ENCODE results near the gene DGKG.

Gene DGKG

GRCh38 chr3:186280737-186281136 is 81.3 kb downstream of the DGKG start:
- Histone ChIP-seq H3K9me3 (ENCODE audit: insufficient read depth, low read length) (no peaks in the 10 kb centered on the region), H3K4me1 (ENCODE audit: insufficient read depth, insufficient read length) (peaks cover 5% of the 10 kb centered on the region), H3K9ac (ENCODE audit: insufficient read length, low read depth) (no peak overlapping the region), H3K27me3 (ENCODE audit: insufficient read depth, insufficient read length) (no peaks in the 10 kb centered on the region), H3K36me3 (ENCODE audit: insufficient read depth, insufficient read length, low read length) (no peaks in the 10 kb centered on the region), H3K4me3 (ENCODE audit: insufficient read length, low read depth) (no peak overlapping the region)
- TF ChIP-seq ZNF274 (IDR thresholded peaks at IDR 0.05; ENCODE audit: low read depth, low read length) (no peak), YY1 (IDR thresholded peaks at IDR 0.05; ENCODE audit: insufficient read depth, insufficient read length) (no peak), SUZ12 (IDR thresholded peaks at IDR 0.05; ENCODE audit: extremely low read depth, insufficient read depth, insufficient read length) (no peak)
- DNase-seq (ENCODE audit: low read depth, low spot score) = no peak

GRCh38 chr3:186277268-186277909 is 84.6 kb downstream of the DGKG start:
- no peaks in the 10 kb centered on the region for H3K27me3 ChIP-seq (ENCODE audit: insufficient read depth, insufficient read length)
- H3K36me3 ChIP-seq (ENCODE audit: insufficient read depth, insufficient read length, low read length) = no peaks in the 10 kb centered on the region
- peak; percentile 46 for DNase-seq (ENCODE audit: low read depth, low spot score)
- no peaks in the 10 kb centered on the region for H3K4me1 ChIP-seq (ENCODE audit: insufficient read depth, insufficient read length)
- TF ChIP-seq SUZ12 (IDR thresholded peaks at IDR 0.05; ENCODE audit: extremely low read depth, insufficient read depth, insufficient read length) = no peak
- no peak overlapping the region for H3K4me3 ChIP-seq (ENCODE audit: insufficient read length, low read depth)
- no peak overlapping the region for H3K9ac ChIP-seq (ENCODE audit: insufficient read length, low read depth)
- H3K9me3 ChIP-seq (ENCODE audit: insufficient read depth, low read length) = no peaks in the 10 kb centered on the region

- TF ChIP-seq YY1 (IDR thresholded peaks at IDR 0.05; ENCODE audit: insufficient read depth, insufficient read length) = no peak
- no peak for TF ChIP-seq ZNF274 (IDR thresholded peaks at IDR 0.05; ENCODE audit: low read depth, low read length)
- no peak for TF ChIP-seq SUZ12 (IDR thresholded peaks at IDR 0.05; ENCODE audit: extremely low read depth, insufficient read depth, insufficient read length)
- Histone ChIP-seq H3K4me3 (ENCODE audit: insufficient read length, low read depth) (no peak overlapping the region), H3K9me3 (ENCODE audit: insufficient read depth, low read length) (no peaks in the 10 kb centered on the region), H3K27me3 (ENCODE audit: insufficient read depth, insufficient read length) (no peaks in the 10 kb centered on the region), H3K9ac (ENCODE audit: insufficient read length, low read depth) (no peak overlapping the region), H3K4me1 (ENCODE audit: insufficient read depth, insufficient read length) (no peaks in the 10 kb centered on the region), H3K36me3 (ENCODE audit: insufficient read depth, insufficient read length, low read length) (no peaks in the 10 kb centered on the region)
- no peak for DNase-seq (ENCODE audit: low read depth, low spot score)
Observed at GRCh38 chr3:186275436-186275835, 86.6 kb downstream of the DGKG start.

- DNase-seq (ENCODE audit: low read depth, low spot score) = no peak
- Histone ChIP-seq H3K4me1 (ENCODE audit: insufficient read depth, insufficient read length) (no peaks in the 10 kb centered on the region), H3K9ac (ENCODE audit: insufficient read length, low read depth) (no peak overlapping the region), H3K27me3 (ENCODE audit: insufficient read depth, insufficient read length) (no peaks in the 10 kb centered on the region), H3K4me3 (ENCODE audit: insufficient read length, low read depth) (no peak overlapping the region), H3K9me3 (ENCODE audit: insufficient read depth, low read length) (no peaks in the 10 kb centered on the region), H3K36me3 (ENCODE audit: insufficient read depth, insufficient read length, low read length) (no peaks in the 10 kb centered on the region)
- TF ChIP-seq YY1 (IDR thresholded peaks at IDR 0.05; ENCODE audit: insufficient read depth, insufficient read length) (no peak), SUZ12 (IDR thresholded peaks at IDR 0.05; ENCODE audit: extremely low read depth, insufficient read depth, insufficient read length) (no peak), ZNF274 (IDR thresholded peaks at IDR 0.05; ENCODE audit: low read depth, low read length) (no peak)
Observed at GRCh38 chr3:186273586-186273985, 88.4 kb downstream of the DGKG start.

- TF ChIP-seq ZNF274 (IDR thresholded peaks at IDR 0.05; ENCODE audit: low read depth, low read length) (no peak), YY1 (IDR thresholded peaks at IDR 0.05; ENCODE audit: insufficient read depth, insufficient read length) (no peak), SUZ12 (IDR thresholded peaks at IDR 0.05; ENCODE audit: extremely low read depth, insufficient read depth, insufficient read length) (no peak)
- Histone ChIP-seq H3K36me3 (ENCODE audit: insufficient read depth, insufficient read length, low read length) (no peaks in the 10 kb centered on the region), H3K9me3 (ENCODE audit: insufficient read depth, low read length) (no peaks in the 10 kb centered on the region), H3K4me1 (ENCODE audit: insufficient read depth, insufficient read length) (no peaks in the 10 kb centered on the region), H3K9ac (ENCODE audit: insufficient read length, low read depth) (no peak overlapping the region), H3K4me3 (ENCODE audit: insufficient read length, low read depth) (no peak overlapping the region), H3K27me3 (ENCODE audit: insufficient read depth, insufficient read length) (no peaks in the 10 kb centered on the region)
- DNase-seq (ENCODE audit: low read depth, low spot score) = no peak
Observed at GRCh38 chr3:186270701-186271100, 91.3 kb downstream of the DGKG start.

GRCh38 chr3:186268616-186269448 is 93.2 kb downstream of the DGKG start:
- Histone ChIP-seq H3K36me3 (ENCODE audit: insufficient read depth, insufficient read length, low read length) (no peaks in the 10 kb centered on the region), H3K9ac (ENCODE audit: insufficient read length, low read depth) (no peak overlapping the region), H3K4me3 (ENCODE audit: insufficient read length, low read depth) (no peak overlapping the region), H3K27me3 (ENCODE audit: insufficient read depth, insufficient read length) (no peaks in the 10 kb centered on the region), H3K4me1 (ENCODE audit: insufficient read depth, insufficient read length) (no peaks in the 10 kb centered on the region), H3K9me3 (ENCODE audit: insufficient read depth, low read length) (no peaks in the 10 kb centered on the region)
- TF ChIP-seq SUZ12 (IDR thresholded peaks at IDR 0.05; ENCODE audit: extremely low read depth, insufficient read depth, insufficient read length) (no peak), ZNF274 (IDR thresholded peaks at IDR 0.05; ENCODE audit: low read depth, low read length) (no peak), YY1 (IDR thresholded peaks at IDR 0.05; ENCODE audit: insufficient read depth, insufficient read length) (no peak)
- peak; percentile 36 for DNase-seq (ENCODE audit: low read depth, low spot score)

GRCh38 chr3:186267758-186268157 is 94.3 kb downstream of the DGKG start:
- Histone ChIP-seq H3K4me1 (ENCODE audit: insufficient read depth, insufficient read length) (no peaks in the 10 kb centered on the region), H3K36me3 (ENCODE audit: insufficient read depth, insufficient read length, low read length) (no peaks in the 10 kb centered on the region), H3K9me3 (ENCODE audit: insufficient read depth, low read length) (no peaks in the 10 kb centered on the region), H3K27me3 (ENCODE audit: insufficient read depth, insufficient read length) (no peaks in the 10 kb centered on the region), H3K4me3 (ENCODE audit: insufficient read length, low read depth) (no peak overlapping the region), H3K9ac (ENCODE audit: insufficient read length, low read depth) (no peak overlapping the region)
- no peak for DNase-seq (ENCODE audit: low read depth, low spot score)
- TF ChIP-seq ZNF274 (IDR thresholded peaks at IDR 0.05; ENCODE audit: low read depth, low read length) = no peak
- TF ChIP-seq SUZ12 (IDR thresholded peaks at IDR 0.05; ENCODE audit: extremely low read depth, insufficient read depth, insufficient read length) = no peak
- no peak for TF ChIP-seq YY1 (IDR thresholded peaks at IDR 0.05; ENCODE audit: insufficient read depth, insufficient read length)

All from NT2/D1 (cell line).